GM21360 (cell line): ENCODE measurements around the gene MAP2K3.

ENCODE experiments used
- ATAC-seq: cut with Tn5 transposase; IDR thresholded peaks from one replicate; pipeline ENCODE4 v1.9.1; 2021; ENCODE audit warnings: mild to moderate bottlenecking, moderate library complexity; ENCODE audit not compliant: unreplicated experiment

The MAP2K3 gene

GRCh38 chr17:21252796-21253645 lies 31.5 kb upstream of the MAP2K3 start, which contains the start of gene NATD1:
NATD1 (minus strand) TSS chr17:21253410; CDS start chr17:21253264, 146 bp downstream.
- ATAC-seq: peak; percentile 50

DNA sequence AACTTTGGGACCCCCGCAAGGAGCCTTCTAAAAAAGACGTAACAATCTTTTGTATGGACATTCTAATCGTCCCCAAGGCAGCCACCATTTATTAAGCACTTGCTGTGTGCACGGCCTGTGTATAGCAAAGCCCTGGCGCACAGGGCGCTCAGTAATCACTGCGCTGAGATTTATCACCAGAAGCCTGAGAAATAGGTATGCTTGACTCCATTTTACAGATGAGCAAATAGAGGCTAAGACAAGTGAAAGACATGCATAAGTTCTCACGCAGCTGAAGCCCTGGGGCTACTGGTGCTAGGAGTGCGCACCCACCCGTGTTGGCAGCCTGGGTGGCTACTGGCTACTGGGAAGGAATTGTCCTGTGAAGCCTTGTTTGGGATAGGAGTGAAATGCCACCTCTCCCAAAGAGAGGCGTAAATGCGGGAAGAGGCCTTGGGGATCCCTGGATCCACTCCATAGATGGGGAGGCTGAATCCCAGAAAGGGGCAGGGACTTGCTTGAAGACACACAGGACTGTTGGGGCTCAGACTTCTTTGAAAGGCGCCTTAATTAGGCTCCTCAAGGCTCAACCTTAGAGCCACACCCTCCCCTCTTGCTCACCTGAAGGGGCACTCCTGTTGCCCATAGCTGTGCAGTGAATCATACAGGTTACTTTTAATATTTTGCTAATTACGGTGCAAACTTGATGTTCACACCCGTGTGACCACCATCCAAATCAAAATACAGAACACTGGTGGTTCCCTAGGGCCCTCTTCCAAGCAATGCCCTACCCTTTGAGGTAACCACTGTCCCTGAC lies 30.7 kb upstream of the MAP2K3 start:
- ATAC-seq: peak; percentile 6

DNA sequence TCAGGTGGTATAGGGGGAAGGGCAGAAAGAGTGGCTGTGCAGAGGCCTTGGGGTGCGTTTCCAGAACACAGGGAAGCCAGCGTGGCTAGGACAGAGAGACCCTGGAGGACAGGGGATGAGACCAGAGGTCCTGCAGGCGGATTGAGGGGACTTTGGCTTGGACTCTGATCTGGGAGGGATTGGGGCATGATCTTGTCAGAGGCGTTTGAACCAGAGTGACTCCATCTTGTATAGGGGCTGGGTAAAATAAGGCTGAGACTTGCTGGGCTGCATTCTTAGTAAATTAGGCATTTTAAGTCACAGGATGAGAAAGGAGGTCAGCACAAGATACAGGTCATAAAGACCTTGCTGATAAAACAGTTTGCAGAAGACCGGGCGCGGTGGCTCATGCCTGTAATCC lies 25.9 kb upstream of the MAP2K3 start:
- ATAC-seq: no peak

DNA sequence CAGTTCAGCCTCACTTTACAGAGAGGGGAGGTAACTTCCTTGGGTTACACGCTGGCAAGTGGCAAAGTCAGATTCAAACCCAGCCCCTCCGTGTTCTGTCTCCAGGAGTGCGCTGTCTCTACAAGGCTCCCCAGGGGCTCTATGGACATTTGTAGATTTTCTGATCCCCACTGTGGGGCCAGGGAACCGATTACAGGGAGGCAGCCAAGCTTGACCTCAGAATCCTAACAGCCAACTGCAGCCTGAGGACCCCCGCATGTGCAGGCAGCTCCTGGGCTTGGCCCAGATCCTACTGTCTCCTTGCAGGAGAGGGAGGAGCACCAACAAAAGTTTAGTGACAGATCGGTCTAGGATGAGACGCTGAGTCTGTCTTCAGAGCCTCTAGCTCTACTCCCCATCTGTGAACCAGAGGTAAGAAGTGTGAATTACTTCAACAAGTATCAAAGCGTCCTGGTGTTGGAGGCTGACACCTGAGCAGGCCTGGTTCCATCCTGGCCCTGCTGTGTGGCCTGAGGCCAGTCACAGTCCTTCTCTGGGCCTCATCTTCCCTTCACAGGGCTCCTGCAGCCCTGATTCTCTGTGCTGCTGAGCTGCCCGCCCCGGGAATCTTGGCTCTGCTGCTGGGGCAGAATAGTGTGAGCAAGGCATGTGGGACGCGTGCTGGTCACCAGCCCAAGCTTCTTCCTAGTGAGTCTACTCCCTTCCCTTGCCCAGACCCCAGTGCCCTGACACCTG lies 22.1 kb upstream of the MAP2K3 start:
- no peak for ATAC-seq

DNA sequence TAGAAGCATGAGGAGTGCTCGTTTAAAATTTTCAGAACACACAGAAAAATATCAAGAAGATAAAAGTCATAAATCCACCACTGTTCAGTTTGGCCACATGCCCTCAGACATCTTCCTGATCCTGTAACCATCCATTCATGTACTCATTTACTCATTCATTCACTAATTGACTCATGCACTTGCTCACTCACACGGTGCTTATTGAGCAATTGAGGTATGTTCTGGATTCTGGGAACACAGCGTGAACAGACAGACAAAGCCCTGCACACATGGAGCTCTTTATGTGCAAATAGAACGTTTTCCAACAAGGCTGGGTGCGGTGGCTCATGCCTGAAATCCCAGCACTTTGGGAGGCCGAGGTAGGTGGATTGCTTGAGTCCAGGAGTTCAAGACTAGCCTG lies 21.1 kb upstream of the MAP2K3 start:
- ATAC-seq: no peak

DNA sequence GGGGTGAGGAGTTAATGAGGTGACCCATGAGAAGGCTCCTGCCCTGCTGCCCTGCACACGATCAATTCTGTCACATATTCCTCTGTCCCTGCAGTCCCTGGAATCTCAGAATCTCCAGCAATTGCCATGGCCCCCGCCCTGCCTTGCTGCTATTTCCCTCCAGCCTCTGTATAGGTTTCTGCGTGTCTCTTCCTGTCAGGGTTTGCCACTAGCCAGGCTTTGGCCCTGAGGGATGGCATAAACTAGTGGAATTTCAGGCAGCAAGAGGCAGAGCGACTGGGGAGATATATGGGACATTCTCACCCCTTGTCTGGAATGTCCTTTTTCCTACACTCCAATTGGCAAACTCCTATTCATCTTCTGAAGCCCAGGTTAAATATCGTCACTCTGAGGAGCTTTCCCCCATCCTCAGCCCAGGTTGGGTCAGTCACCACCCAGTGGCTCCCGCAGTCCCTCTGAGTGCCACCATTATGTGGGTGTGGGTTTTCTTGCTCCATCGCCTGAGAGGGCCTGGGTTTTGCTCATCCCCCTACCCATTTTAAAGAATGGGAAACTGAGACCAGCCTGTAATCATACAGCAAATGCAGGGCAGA lies 15.8 kb upstream of the MAP2K3 start:
- no peak for ATAC-seq

DNA sequence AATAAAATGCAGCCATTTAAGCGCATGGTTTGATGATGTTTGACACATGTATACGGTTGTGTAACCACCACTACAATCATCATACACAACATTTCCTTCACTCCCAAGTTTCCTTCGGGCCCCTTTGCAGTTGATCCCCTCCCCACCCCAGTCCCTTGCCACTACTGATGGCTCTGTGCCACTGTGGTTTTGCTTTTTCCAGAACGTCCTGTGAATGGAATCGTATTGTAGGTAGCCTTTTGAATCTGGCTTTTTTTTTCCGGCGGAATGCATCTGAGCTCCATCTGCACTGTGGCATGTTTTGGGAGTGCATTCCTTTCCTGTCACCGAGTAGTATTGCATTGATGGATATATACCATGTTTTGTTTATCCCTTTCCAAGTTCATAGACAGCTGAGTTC lies 15.1 kb upstream of the MAP2K3 start:
- ATAC-seq: no peak

DNA sequence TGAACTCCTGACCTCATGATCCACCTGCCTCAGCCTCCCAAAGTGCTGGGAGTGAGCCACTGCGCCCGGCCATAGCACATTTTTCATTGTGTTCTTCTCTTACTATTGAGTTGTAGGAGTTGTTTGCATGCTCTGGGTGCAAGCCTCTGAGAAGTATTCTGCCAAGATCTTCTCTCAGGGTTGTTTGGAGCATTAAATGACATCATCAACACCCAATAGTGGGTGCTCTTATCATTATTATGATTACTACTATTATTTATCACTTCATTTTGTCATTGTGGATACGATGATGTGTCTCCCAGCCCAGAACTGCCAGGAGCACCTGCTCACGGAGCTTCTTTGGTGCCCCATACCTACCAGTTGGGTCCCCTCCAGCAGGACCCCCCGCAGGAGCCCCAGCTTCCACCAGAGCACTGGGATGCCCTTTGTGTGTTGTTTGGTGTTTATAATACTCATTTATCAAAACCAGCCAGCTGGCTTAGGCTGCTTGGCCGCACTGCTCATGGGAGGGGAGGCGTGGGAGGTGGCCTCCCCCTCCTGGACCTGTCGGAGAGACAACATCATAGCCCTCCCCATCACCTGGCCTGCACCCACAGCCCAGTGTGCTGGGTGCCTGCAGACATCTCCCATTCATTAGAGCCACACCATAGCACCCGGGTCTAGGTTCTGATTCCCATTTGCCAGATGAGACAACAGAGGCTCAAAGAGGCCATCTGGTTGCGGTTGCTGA lies 12.9 kb upstream of the MAP2K3 start:
- ATAC-seq: no peak

DNA sequence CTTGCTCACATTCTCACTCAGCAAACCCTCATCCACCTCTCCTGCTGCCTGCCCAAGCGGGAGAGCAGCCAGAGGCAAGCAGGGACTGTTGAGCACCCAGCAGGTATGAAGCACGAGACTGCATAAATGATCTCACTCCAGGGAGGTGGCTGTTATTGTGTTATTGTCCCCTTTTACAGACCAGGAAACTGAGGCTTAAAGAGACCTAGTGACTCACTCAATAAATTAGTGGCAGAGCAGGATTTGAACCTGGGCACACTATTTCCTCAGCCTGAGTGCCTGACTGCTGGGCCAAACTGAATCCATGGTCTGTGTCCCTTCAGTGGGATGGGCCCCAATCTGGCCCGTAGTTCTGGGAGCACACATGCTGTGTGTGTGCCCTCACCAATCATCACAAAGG lies 12.3 kb upstream of the MAP2K3 start:
- ATAC-seq: no peak

DNA sequence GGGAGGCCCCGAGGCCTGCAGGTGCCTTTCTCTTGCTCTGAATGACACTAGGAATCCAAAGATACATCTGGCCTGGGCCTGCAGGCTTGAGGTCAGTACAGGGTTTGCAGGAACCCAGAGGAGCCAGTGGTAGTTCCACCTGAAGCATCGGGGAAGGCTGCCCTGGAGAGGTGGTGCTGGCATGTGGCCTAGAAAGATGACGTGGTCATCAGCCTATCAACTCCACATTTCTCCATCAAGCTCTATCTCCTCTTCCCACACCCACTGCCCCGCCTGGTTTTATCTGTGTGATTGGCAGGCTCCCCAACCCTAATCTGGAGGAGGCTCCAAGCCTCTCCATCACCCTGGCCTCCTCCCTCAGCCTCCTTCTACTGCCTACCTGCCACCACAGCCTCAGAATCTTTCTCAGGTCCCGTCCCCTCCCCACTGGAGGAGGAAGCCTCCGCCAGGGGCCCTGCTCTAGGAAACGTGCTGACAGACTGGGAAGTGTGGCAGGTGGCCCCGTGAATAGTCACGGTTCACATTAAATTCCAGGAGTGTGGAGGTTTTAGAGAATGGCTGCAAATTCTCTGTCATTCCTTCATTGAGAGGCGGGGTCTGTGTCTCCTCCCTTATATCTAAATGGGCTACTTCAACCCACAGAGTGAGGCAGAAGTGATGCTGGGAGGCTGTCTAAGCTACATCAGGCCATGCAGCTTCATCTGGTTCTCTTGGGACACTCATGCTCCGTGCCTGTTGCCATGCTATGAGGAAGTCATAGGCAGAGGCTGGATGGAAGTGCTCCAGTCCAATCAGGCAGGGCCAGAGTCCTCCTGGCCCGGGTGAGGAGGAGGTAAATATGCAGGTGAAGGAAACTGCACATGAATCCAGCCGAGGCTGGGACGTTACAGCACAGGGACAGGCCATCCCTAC lies 11.4 kb upstream of the MAP2K3 start:
- no peak for ATAC-seq

- no peak for ATAC-seq
Measured at GRCh38 chr17:21275047-21275578, 9.4 kb upstream of the MAP2K3 start.

- ATAC-seq: peak; percentile 91
Measured at GRCh38 chr17:21275579-21276263, 8.8 kb upstream of the MAP2K3 start.

GRCh38 chr17:21276264-21276588 lies 8.3 kb upstream of the MAP2K3 start:
- ATAC-seq: peak; percentile 17

DNA sequence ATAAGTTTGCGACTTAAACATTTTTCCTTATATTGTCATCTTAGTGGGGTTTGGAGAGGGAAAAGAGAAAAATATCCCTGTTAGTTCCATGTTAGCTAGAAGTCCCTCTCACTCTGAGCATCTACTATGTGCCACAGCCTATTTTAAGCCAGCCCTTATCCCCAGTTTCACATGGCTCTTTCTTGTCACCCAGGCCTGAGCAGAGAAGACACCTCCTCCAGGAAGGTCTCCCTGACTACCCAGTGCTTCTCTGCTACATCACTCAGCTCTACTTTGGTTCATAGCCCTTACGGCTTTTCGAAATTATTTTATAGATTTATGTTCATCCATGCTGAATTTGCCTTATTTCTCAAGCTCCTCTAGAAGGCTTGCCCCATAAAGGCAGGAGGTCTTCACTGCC lies 7.2 kb upstream of the MAP2K3 start:
- no peak for ATAC-seq

DNA sequence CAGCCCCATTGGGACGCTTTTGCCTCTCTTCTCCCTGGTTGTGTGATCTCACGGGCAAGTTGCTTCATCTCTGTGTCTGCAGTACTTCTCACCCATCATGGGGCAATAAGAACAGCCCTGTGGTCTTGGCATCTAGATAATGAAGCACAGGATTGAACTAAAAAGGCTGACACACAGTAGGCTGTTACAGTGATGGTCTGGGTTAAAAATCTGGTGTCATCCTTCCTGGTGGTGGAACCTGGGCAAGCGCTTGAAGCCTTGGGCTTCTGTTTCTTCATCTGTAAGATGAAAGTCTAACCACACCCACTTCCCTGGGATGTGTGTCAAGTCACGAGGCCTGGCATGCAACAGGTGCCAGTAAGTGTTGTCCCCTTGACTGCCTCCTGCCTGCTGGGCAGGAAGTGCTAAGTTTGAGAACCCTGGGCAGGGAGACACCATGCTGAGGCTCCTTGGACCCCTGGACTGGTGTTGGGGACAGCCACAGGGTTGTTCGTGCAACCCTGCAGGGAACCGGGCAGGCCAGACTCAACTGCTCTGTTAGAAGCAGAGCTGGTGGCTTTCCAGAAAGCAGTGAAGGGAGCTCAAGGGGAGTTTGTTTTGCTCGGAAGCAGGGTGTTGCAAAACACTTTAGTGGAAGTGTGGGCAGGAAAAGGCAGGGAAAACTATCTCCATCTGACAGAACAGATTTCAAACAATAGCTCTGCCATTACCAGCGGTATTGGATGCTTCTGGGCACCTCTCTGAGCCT lies 5.9 kb upstream of the MAP2K3 start:
- ATAC-seq: no peak

DNA sequence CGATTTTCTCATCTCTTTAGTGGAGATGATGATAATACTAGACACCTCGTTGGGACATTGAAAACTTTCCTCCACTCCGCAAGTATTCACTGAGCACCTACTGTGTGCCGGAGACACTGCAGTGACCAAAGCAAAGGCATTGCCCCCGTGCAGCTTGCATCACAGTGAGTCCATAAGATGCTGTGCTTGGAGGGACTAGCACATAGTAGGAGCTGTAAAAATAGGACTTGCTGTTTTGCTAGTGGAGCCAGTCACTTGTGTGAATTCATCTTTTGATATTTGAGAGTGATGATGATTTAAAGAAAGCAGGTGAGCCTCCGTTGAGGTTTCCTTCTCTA lies 5.3 kb upstream of the MAP2K3 start:
- no peak for ATAC-seq

- ATAC-seq: no peak
Measured at GRCh38 chr17:21279582-21279981, 4.9 kb upstream of the MAP2K3 start.

DNA sequence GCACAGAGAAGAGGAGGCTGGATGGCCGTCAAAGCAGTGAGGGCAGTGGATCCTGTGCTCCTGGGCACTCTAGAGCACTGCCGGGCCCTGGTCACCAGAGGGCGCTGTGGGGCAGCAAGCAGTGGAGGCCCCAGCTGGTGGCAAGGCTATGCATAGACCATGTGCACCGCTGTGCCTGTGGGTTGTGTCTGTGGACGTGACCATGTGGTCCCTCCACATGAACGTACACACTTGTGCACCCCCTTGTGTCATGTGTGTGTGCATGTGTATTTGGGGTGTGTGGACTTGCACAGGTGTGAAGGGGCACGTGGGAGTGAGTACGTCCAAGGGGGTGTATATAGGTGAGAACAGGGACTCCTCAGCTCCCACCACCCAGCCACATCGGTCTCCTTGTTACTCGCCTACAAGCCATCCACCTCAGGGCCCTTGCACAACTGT lies 4.4 kb upstream of the MAP2K3 start:
- peak; percentile 33 for ATAC-seq
